Activated CD4-positive, CD25-positive, alpha-beta regulatory T cell treated with anti-CD3 and anti-CD28 coated beads, Interleukin-2, amount 50 U/mL, for 72 hours (primary cell): ENCODE data around the gene OR4C12.
"Not testable (repeated sequence)": the region's sequence is repeated elsewhere in the genome, so short reads cannot be mapped to it uniquely, and the experiment has no call there.

ENCODE experiments used
- DNase-seq: peaks from one replicate; pipeline ENCODE4 v3.0.0; 2021

OR4C12 gene

GRCh38 chr11:49982435-49982834 is at the start of gene OR4C12:
OR4C12 (minus strand) TSS chr11:49982535; CDS start chr11:49982501, 34 bp downstream.
- DNase-seq = not testable (repeated sequence)

DNA sequence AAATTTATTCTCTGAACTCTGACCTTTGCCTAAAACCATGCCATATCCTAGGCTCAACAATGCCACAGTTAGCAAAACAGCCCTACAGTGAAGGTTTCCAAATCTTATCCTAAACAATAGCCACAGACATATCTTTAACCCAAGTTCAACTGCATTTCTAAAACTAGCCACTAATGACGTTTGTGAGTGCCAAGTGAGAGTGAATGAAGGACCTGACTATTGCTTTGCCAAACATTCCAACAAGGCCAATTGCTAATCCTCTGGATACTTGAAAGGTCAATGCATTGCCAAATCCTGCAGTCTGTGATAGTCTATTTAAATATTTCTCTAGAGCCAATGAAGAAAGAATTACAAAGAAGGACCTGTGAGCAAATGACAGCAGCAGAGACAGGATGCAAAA is 47.9 kb upstream of the OR4C12 start:
- DNase-seq = no peak

DNA sequence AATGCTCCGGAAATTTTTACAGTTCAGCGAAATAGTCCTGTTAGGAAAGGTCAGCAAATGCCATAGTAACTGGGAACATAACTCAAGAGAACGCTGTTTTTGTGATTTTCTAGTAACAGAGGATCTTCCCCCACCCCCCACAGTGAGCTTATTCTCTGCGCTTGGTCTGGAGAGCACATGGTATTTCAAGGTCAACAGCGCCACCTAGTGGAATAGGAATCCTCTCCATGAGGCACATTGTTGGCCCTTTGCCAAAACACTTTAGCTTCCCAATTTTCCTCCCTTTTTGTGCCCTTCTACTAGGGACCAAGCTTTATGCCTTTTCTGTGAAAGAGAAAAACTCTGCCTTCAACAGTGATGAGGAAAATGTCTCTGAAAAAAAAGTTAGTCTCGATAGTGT is 13.2 kb upstream of the OR4C12 start:
- no peak for DNase-seq

DNA sequence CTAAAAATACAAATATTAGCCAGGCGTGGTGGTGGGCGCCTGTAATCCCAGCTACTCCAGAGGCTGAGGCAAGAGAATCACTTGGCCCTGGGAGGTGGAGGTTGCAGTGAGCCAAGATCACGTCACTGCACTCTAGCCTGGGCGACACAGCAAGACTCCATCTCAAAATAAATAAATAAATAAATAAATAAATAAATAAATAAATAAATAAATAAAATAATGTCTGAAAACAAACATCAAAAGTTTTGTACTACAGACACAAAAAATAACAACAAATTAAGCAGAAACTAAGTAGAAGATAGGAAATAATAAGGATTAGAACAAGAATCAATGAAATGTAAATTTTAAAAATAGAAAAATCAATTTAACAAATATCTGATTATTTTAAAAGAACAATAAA is 8.9 kb downstream of the OR4C12 start:
- not testable (repeated sequence) for DNase-seq

- no peak for DNase-seq
Observed at GRCh38 chr11:49952091-49952490, 30.2 kb downstream of the OR4C12 start, which contains the start of gene OR4C13. OR4C13 (plus strand) TSS chr11:49952391; CDS start chr11:49952423, 32 bp downstream.

DNA sequence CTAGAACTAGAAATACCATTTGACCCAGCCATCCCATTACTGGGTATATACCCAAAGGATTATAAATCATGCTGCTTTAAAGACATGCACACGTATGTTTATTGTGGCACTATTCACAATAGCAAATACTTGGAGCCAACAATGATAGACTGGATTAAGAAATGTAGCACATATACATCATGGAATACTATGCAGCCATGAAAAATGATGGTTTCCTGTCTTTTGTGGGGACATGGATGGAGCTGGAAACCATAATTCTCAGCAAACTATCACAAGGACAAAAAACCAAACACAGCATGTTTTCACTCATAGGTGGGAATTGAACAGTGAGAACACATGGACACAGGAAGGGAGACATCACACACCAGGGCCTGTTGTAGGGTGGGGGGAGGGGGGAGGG is 33.6 kb downstream of the OR4C12 start:
- not testable (repeated sequence) for DNase-seq
